Ovary (tissue), 9 donors: Measurements from ENCODE around the gene CD72. TPM values are rescaled to one million over a fixed set of nuclear protein-coding genes. Genes with fewer than 3 reads are reported as not detected.
"Not testable (repeated sequence)": the region's sequence is repeated elsewhere in the genome, so short reads cannot be mapped to it uniquely, and the experiment has no call there.

Source experiments
- DNase-seq, 5 donors: peaks; one replicate each; pipeline ENCODE4 v3.0.0-alpha.2; 2019 to 2020
- H3K27ac ChIP-seq, 2 donors: fragments of 200-600 bp; one replicate each; pipeline versions ENCODE4 v1.5.1 to v1.8.0; 2019 to 2022
- H3K27me3 ChIP-seq: fragments of 200-600 bp; one replicate; pipeline ENCODE4 v1.8.0; 2022
- H3K36me3 ChIP-seq: fragments of 200-600 bp; sonication (generic); one replicate; pipeline ENCODE4 v1.5.1; 2019
- H3K4me1 ChIP-seq: one replicate; pipeline ENCODE4 v1.8.1; 2013; ENCODE audit warnings: mild to moderate bottlenecking, moderate library complexity; ENCODE audit not compliant: insufficient read depth
- H3K4me3 ChIP-seq: fragments of 200-600 bp; sonication (generic); one replicate; pipeline ENCODE4 v1.5.1; 2017
- H3K9me3 ChIP-seq, 2 donors: fragments of 200-600 bp in 1 of 2; sonication (generic) in 1 of 2; one replicate each; pipeline versions ENCODE4 v1.5.1 to v1.8.1; 2013 to 2019; ENCODE audit warnings: mild to moderate bottlenecking in 1 of 2, moderate library complexity in 1 of 2
- CTCF ChIP-seq, 3 donors: fragments of 450-650 bp in 2 of 3; fragments of 200-600 bp in 1 of 3; IDR thresholded peaks; one replicate each; pipeline versions ENCODE4 v1.5.1 to v1.8.0; 2016 to 2022; ENCODE audit warnings: antibody characterized with exemption in 3 of 3, mild to moderate bottlenecking in 1 of 3
- EP300 ChIP-seq: sonication (generic); formaldehyde crosslinking; IDR thresholded peaks from one replicate; pipeline ENCODE4 v1.6.1; 2017; ENCODE audit warnings: antibody characterized with exemption
- POLR2A ChIP-seq: fragments of 450-650 bp; IDR thresholded peaks from one replicate; pipeline ENCODE4 v1.6.1; 2017; ENCODE audit warnings: antibody characterized with exemption, mild to moderate bottlenecking, moderate library complexity
- WGBS, 3 donors: extraction: QIAGEN DNeasy Blood & Tissue Kit in 1 of 3; methylation state at CpG; one replicate each; pipeline versions ENCODE4 v1.1.5 to v1.1.7; 2013 to 2017; 5-methylcytosine and 5-hydroxymethylcytosine counted together
- intact Hi-C, 4 donors: fragments of 100-400 bp; cut with DNase I; formaldehyde crosslinking; loops; one replicate each; pipeline versions ENCODE4 v1.11.0 to v1.15.1; 2022 to 2023
- polyA plus RNA-seq, 2 donors: library from polyadenylated mRNA; stranded (reverse); fragments of 200-250 nt in 1 of 2; fragments of 350-450 nt in 1 of 2; fragmentation: Illumina TruSeq in 1 of 2; extraction: RNeasy Lipid Tissue Mini Kit (QIAGEN cat#74804) in 1 of 2; gene quantifications; one replicate each; pipeline ENCODE4 v1.2.3, GENCODE V29; 2013 to 2014
- total RNA-seq, 7 donors: library from RNA; depleted of rRNA in 2 of 7; stranded (reverse); fragments of >200 nt in 2 of 7; fragmentation: NEBNext Ultra II Directional in 3 of 7; extraction: Animal tissue kit (Norgen Biotek cat#: 25700) in 3 of 7; gene quantifications; one replicate each; pipeline versions ENCODE4 v1.1.0 to v1.2.4, GENCODE V29; 2016 to 2023
- donor health status: DM: no; HTN: no; CAD: no; lungs with moderate emphysema.
- donor health status: DM: no; HTN: no; CAD: no.
- donor health status: Bipolar disorder and iron deficiency.
- donor health status: DM: yes; HTN: yes; CAD: no.
- donor health status: DM: no; HTN: no; CAD: no.
- donor health status: DM: yes; HTN: yes; CAD: no.

CD72 gene
- total and polyA plus RNA-seq, 9 donors = 0.28 to 4.1 (median 1.2) TPM

- no peaks in the 10 kb centered on the region for H3K27me3 ChIP-seq
- H3K36me3 ChIP-seq = no peaks in the 10 kb centered on the region
- no peaks in the 10 kb centered on the region for H3K4me1 ChIP-seq
- peaks cover 0 to 7% of the 10 kb centered on the region in 2 donors for H3K9me3 ChIP-seq
- intact Hi-C loops = no loop called here
- no peak for DNase-seq
- H3K27ac ChIP-seq = no peak overlapping the region
- H3K4me3 ChIP-seq = no peak overlapping the region
- TF ChIP-seq POLR2A = no peak
- no peak for TF ChIP-seq CTCF (IDR thresholded peaks at IDR 0.05)
- TF ChIP-seq EP300 = no peak
Measured at GRCh38 chr9:35593581-35593980, 24.6 kb downstream of the CD72 start.

GRCh38 chr9:35588506-35588905 lies 29.7 kb downstream of the CD72 start:
- H3K27ac ChIP-seq, H3K9me3 ChIP-seq, DNase-seq, H3K36me3 ChIP-seq, H3K27me3 ChIP-seq, H3K4me1 ChIP-seq, H3K4me3 ChIP-seq, intact Hi-C loops: not testable (repeated sequence)
- WGBS, 3 donors = 82 to 99% (median 94%) methylated on average over 5 of the region's 5 CpGs

- H3K9me3 ChIP-seq, H3K36me3 ChIP-seq, H3K27me3 ChIP-seq, H3K4me1 ChIP-seq, intact Hi-C loops, H3K27ac ChIP-seq, DNase-seq, H3K4me3 ChIP-seq: not testable (repeated sequence)
- WGBS, 3 donors = 83 to 93% (median 92%) methylated on average over 3 of the region's 3 CpGs
Measured at GRCh38 chr9:35584681-35585080, 33.5 kb downstream of the CD72 start.

GRCh38 chr9:35583521-35583920 lies 34.7 kb downstream of the CD72 start:
- H3K27me3 ChIP-seq, H3K27ac ChIP-seq, H3K4me1 ChIP-seq, H3K4me3 ChIP-seq, H3K9me3 ChIP-seq, intact Hi-C loops, DNase-seq, H3K36me3 ChIP-seq: not testable (repeated sequence)
- WGBS, 3 donors = 64 to 79% (median 68%) methylated on average over 6 of the region's 6 CpGs

GRCh38 chr9:35579659-35580227 lies 38.5 kb downstream of the CD72 start:
- WGBS, 3 donors = 86 to 94% (median 89%) methylated on average over 1 of the region's 1 CpG
- intact Hi-C loops = not testable (repeated sequence)

GRCh38 chr9:35579130-35579529 lies 39.1 kb downstream of the CD72 start:
- H3K27ac ChIP-seq = no peak overlapping the region
- WGBS, 3 donors = 96 to 100% (median 96%) methylated on average over 1 of the region's 1 CpG
- TF ChIP-seq EP300 (no peak), CTCF (IDR thresholded peaks at IDR 0.05) (no peak), POLR2A (no peak)
- no peaks in the 10 kb centered on the region for H3K27me3 ChIP-seq
- no peak for DNase-seq
- H3K4me3 ChIP-seq = no peak overlapping the region
- no peaks in the 10 kb centered on the region for H3K9me3 ChIP-seq
- no peaks in the 10 kb centered on the region for H3K36me3 ChIP-seq
- H3K4me1 ChIP-seq = no peaks in the 10 kb centered on the region
- intact Hi-C loops = no loop called here

More at GRCh38 chr9:35579659-35580227, 38.5 kb downstream of the CD72 start:
- not testable (repeated sequence) for H3K27ac ChIP-seq, H3K36me3 ChIP-seq, H3K9me3 ChIP-seq, H3K4me1 ChIP-seq, H3K4me3 ChIP-seq, DNase-seq, H3K27me3 ChIP-seq

- no peaks in the 10 kb centered on the region for H3K27me3 ChIP-seq
- intact Hi-C loops = no loop called here
- WGBS, 3 donors = 77 to 78% (median 78%) methylated on average over 5 of the region's 5 CpGs
- H3K27ac ChIP-seq = no peak overlapping the region
- no peaks in the 10 kb centered on the region for H3K4me1 ChIP-seq
- no peak for DNase-seq
- no peaks in the 10 kb centered on the region for H3K9me3 ChIP-seq
- no peak overlapping the region for H3K4me3 ChIP-seq
- H3K36me3 ChIP-seq = no peaks in the 10 kb centered on the region
- no peak for TF ChIP-seq CTCF (IDR thresholded peaks at IDR 0.05)
- TF ChIP-seq EP300 = no peak
- TF ChIP-seq POLR2A = no peak
Measured at GRCh38 chr9:35577486-35577885, 40.7 kb downstream of the CD72 start.
